GM21786 (cell line): ENCODE measurements around the gene HAX1.
"Not testable (repeated sequence)": the region's sequence is repeated elsewhere in the genome, so short reads cannot be mapped to it uniquely, and the experiment has no call there.

Experiments used
- ATAC-seq: cut with Tn5 transposase; IDR thresholded peaks from one replicate; pipeline ENCODE4 v1.9.1; 2021; ENCODE audit not compliant: unreplicated experiment

Gene HAX1

GRCh38 chr1:154272217-154272998 is at the start of gene HAX1:
Gene HAX1, plus strand, starts transcription at chr1:154272629. Its CDS starts 95 bp downstream, at chr1:154272724.
- peak; percentile 87 for ATAC-seq

- no peak for ATAC-seq
Observed at GRCh38 chr1:154222918-154223317, 49.5 kb upstream of the HAX1 start.

- ATAC-seq = no peak
Observed at GRCh38 chr1:154223621-154224020, 48.8 kb upstream of the HAX1 start.

GRCh38 chr1:154225370-154225769 is 47.1 kb upstream of the HAX1 start:
- no peak for ATAC-seq

GRCh38 chr1:154231112-154231511 is 41.3 kb upstream of the HAX1 start:
- not testable (repeated sequence) for ATAC-seq

- not testable (repeated sequence) for ATAC-seq
Observed at GRCh38 chr1:154233127-154233526, 39.3 kb upstream of the HAX1 start.

- ATAC-seq = no peak
Observed at GRCh38 chr1:154236855-154237254, 35.6 kb upstream of the HAX1 start.

- no peak for ATAC-seq
Observed at GRCh38 chr1:154237435-154237834, 35.0 kb upstream of the HAX1 start.

- no peak for ATAC-seq
Observed at GRCh38 chr1:154237880-154238506, 34.4 kb upstream of the HAX1 start.

- ATAC-seq = no peak
Observed at GRCh38 chr1:154239491-154239890, 32.9 kb upstream of the HAX1 start.

- no peak for ATAC-seq
Observed at GRCh38 chr1:154240294-154240833, 32.1 kb upstream of the HAX1 start.

- no peak for ATAC-seq
Observed at GRCh38 chr1:154241703-154242351, 30.6 kb upstream of the HAX1 start.

GRCh38 chr1:154253671-154254070 is 18.8 kb upstream of the HAX1 start:
- no peak for ATAC-seq

- no peak for ATAC-seq
Observed at GRCh38 chr1:154256686-154257085, 15.7 kb upstream of the HAX1 start.

GRCh38 chr1:154258784-154259183 is 13.6 kb upstream of the HAX1 start:
- ATAC-seq = no peak

- ATAC-seq = no peak
Observed at GRCh38 chr1:154260127-154260526, 12.3 kb upstream of the HAX1 start.

GRCh38 chr1:154263465-154264332 is 8.7 kb upstream of the HAX1 start:
- ATAC-seq = no peak

GRCh38 chr1:154264454-154264853 is 8.0 kb upstream of the HAX1 start:
- no peak for ATAC-seq

- ATAC-seq = no peak
Observed at GRCh38 chr1:154265586-154265985, 6.8 kb upstream of the HAX1 start.

- no peak for ATAC-seq
Observed at GRCh38 chr1:154270833-154271232, 1.6 kb upstream of the HAX1 start.
